OCI-M1 (cell line): ENCODE data around the gene BEST1.
"Not testable (repeated sequence)": the region's sequence is repeated elsewhere in the genome, so short reads cannot be mapped to it uniquely, and the experiment has no call there.

Experiments used
- DNase-seq: peaks from one replicate; lab custom pipeline; 2025; lab: John Stamatoyannopoulos, UW

The BEST1 gene

DNA sequence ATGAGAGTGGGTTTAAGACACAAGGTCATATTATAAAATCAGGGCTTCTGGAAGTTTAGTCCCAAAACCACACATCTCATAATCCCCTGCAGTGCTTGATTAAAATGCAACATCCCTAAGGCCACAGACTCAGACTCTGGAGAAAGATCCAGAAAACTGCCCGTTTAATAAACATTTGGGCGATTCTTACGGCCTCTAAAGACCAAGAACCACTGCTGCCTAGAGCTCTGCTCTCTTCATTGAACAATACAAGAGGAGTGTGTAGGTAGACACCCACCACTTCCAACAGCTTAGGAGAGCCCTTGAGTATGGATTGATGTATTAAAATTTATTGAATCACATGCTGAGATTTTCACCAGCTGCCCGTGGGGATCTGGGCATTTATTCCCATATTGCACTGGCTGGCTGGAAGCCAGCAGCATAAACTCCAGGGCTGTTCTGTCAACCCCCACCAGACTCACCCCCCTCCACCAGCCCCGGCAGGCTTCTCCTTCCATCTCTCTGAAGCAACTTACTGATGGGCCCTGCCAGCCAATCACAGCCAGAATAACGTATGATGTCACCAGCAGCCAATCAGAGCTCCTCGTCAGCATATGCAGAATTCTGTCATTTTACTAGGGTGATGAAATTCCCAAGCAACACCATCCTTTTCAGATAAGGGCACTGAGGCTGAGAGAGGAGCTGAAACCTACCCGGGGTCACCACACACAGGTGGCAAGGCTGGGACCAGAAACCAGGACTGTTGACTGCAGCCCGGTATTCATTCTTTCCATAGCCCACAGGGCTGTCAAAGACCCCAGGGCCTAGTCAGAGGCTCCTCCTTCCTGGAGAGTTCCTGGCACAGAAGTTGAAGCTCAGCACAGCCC lies 749 bp upstream of the BEST1 start:
- peak; percentile 98 for DNase-seq

GRCh38 chr11:61951484-61952135 lies 1.5 kb downstream of the BEST1 start:
- no peak for DNase-seq

DNA sequence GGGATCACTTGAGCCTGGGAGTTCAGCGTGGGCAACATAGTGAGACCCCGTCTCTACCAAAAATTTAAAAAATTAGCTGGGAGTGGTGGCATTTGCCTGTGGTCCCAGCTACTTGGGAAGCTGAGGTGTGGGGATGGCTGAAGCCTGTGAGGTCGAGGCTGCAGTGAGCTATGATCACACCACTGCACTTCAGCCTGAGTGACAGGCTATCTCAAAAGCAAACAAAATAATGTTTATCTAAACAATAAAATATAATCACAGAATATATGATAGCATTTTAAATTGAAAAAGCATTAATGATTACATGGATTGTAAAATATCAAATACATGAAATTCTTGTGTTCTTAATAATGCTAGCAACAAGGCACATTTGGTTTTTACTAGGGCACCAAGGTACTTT lies 2.7 kb downstream of the BEST1 start:
- DNase-seq: no peak

DNA sequence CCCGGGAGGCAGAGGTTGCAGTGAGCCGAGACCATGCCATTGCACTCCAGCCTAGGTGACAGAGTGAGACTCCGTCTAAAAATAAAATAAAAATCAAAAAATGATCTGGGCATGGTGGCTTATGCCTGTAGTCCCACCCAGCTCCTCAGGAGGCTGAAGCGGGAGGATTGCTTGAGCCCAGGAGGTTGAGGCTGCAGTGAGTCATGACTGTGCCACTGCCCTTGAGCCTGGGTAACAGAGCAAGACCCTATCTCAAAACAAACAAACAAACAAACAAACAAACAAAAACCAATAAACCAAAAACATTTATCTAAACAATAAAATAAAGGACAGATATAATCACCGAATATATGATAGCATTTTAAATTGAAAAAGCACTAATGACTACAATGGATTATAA lies 3.5 kb downstream of the BEST1 start:
- not testable (repeated sequence) for DNase-seq

- DNase-seq: peak; percentile 67
Observed at GRCh38 chr11:61954106-61954850, 4.1 kb downstream of the BEST1 start.

- DNase-seq: peak; percentile 70
Observed at GRCh38 chr11:61954851-61955421, 4.8 kb downstream of the BEST1 start.

DNA sequence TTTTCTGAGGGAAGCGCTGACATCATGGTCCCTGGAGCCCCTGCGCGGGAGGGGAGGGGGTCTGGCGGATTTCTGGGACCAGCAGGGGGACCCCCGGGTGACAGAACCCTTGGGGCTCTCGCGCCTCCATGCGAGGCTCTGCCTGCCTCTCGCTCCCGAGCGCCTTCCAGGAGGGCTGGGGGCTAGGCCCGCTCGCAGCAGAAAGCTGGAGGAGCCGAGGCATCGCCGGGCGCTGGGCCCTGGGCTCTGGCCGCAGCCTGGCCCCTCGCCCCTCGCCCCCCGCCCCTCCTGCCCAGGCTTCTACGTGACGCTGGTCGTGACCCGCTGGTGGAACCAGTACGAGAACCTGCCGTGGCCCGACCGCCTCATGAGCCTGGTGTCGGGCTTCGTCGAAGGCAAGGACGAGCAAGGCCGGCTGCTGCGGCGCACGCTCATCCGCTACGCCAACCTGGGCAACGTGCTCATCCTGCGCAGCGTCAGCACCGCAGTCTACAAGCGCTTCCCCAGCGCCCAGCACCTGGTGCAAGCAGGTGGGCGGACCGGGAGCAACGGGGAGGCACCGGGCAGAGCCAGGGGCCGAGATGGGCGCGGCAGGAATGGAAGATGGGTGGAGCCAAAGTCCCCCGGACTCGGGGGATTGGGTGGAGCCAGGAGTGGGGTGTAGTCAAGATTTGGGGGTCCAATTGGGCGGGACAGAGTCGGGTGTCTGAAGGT lies 5.4 kb downstream of the BEST1 start:
- no peak for DNase-seq

DNA sequence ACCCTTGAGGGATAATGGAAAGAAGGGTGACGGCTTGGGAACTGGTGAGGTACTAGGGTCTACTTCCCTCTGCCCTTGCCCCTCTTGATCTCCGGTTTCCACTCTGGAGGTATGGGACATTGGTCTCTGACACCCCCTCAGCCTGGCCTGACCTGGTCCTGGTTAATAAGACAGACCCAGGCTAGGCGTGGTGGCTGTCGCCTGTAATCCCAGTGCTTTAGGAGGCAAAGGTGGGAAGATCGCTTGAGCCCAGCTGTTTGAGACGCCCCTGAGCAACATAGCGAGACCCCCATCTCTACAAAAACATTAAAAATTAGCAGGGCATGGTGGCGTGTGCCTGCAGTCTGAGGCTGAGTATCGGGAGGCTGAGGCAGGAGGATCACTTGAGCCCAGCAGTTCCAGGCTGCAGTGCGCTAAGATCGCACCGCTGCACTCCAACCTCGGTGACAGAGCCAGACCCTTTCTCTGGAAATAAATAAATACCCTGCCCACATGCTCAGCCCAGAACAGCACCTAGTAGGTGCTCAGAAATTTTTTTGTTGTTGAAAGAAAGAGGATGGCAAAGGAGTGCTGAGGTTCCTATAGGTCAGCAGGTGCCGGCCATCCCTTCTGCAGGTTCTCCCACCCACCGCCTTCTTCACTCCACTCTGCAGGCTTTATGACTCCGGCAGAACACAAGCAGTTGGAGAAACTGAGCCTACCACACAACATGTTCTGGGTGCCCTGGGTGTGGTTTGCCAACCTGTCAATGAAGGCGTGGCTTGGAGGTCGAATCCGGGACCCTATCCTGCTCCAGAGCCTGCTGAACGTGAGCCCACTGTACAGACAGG lies 6.3 kb downstream of the BEST1 start:
- no peak for DNase-seq

GRCh38 chr11:61957021-61957770 lies 7.0 kb downstream of the BEST1 start:
- DNase-seq: no peak

DNA sequence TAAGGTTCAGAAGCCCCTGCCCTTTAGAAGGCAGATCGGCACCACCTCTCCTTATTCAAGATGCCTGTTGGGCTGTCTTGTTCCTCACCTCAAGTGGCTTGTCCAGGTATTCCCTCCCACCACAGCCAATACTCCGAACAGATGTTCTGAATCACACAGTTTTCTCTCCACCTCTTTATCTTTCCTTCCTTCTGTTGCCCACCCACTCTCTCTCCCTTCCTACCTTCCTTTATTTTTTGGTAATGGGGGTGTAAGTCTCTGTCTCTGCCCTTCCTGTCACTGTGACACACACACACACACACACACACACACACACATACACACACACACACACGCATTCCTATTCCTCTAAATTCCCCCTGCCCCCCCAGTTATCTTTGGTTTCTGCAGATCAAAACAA lies 8.4 kb downstream of the BEST1 start:
- DNase-seq: no peak

DNA sequence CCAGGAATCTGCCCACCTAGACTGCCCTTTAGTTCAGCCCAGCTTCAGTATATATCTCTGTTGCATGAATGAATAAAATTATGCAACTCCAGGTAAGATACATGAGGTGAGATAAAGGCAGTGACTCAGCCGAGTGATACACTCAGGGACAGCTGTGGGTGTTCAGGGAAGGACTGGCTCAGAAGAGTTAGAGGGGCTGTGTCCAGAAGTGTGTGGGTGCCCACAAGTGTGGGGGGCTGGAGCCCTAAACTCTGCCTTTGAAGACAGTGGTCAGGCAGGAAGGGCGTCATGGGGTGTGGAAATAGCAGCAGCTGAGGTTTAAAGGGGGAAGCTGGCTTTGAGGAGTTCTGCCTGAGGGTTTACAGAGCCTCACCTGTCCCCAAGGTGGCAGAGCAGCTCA lies 9.0 kb downstream of the BEST1 start:
- peak; percentile 25 for DNase-seq

- DNase-seq: no peak
Observed at GRCh38 chr11:61959678-61960077, 9.5 kb downstream of the BEST1 start.

DNA sequence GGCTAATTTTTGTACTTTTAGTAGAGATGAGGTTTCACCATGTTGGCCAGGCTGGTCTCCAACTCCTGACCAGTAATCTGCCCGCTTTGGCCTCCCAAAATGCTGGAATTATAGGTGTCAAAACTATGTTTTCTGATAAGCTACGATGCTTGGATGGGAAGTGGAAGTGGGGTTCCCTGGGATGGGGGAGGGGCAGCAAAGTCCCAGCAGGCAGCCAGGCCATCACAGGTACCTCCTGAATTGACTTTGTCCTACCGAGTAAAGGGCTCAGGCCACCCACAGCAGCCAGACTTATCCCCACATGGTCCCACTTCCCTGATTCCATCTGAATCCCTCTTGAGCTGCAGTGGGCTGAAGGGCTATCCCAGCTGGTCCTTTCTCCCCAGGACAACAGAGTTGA lies 10.4 kb downstream of the BEST1 start:
- no peak for DNase-seq

GRCh38 chr11:61961570-61962212 lies 11.5 kb downstream of the BEST1 start:
- DNase-seq: no peak

GRCh38 chr11:61962213-61963015 lies 12.3 kb downstream of the BEST1 start:
- DNase-seq: no peak

- DNase-seq: no peak
Observed at GRCh38 chr11:61963016-61963281, 12.8 kb downstream of the BEST1 start.

GRCh38 chr11:61963282-61964057 lies 13.3 kb downstream of the BEST1 start:
- peak; percentile 89 for DNase-seq

DNA sequence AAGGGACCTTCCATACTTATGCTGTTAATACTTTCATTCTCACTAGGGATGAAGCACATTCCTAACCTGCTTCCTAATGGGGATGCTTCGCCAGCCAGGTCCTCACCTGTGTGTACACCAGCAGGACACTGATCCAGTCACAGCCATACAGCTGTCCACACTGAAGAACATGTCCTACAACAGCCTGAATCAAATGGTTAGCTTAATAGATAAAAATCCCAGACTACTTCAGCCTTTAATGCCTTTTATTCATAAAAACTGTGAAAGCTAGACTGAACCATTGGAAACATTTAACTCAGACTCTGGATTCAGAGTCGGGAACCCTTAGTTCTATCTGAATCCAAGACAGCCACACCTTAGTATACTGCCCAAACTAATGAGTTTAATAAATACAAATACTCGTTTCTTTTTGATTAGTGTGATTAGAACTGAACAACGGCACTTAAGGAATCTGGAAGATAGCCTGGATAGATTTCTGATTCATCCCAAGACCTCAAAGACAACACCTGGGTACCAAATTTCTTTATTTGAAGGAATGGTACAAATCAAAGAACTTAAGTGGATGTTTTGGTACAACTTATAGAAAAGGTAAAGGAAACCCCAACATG lies 14.0 kb downstream of the BEST1 start:
- peak; percentile 69 for DNase-seq
